Activated naive CD4-positive, alpha-beta T cell treated with anti-CD3 and anti-CD28 coated beads, Interleukin-2, amount 50 U/mL, for 16 hours (primary cell): Measurements from ENCODE around the gene COCH.

Source experiments
- DNase-seq: peaks from one replicate; pipeline ENCODE4 v3.0.0-alpha.2; 2020

COCH gene

GRCh38 chr14:30874120-30874998 is at the start of gene COCH:
TSS of gene COCH (plus strand) at chr14:30874559. CDS start at chr14:30874939, 380 bp downstream.
- DNase-seq = peak; percentile 34

DNA sequence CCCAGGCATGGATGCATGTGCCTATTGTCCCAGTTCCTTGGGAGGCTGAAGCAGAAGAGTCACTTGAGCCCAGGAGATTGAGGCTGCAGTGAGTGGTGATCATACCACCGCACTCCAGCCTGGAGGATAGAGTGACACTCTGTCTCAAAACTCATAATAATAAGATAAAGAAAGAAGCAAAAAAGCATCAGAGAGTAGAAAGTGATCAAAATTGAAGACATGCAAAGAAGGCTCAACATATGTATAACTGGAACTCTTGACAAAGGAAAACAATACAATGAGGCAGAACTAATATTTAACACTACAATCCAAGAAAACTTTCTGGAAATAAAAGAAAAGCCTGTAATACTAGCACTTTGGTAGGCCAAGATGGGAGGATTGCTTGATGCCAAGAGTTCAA is 48.3 kb upstream of the COCH start:
- no peak for DNase-seq

DNA sequence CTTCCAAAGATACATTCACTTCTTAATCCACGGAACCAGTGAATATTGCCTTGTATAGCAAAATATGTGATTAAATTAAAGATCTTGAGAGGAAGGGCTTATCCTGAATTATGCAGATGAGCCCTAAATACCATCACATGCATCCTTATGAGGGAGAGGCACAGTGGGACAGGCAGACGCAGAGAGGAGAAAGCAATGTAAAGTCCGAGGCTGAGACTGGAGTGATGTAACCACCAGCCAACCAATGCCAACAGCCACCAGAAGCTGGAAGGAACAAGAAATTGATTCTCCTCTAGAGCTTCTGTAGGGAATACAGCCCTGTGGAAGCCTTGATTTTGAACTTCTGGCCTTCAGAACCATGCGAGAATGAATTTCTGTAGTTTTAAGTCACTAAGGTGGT is 44.5 kb upstream of the COCH start:
- DNase-seq = no peak

- no peak for DNase-seq
Observed at GRCh38 chr14:30834353-30834752, 40.0 kb upstream of the COCH start.

- no peak for DNase-seq
Observed at GRCh38 chr14:30838351-30838750, 36.0 kb upstream of the COCH start.

GRCh38 chr14:30840086-30840779 is 34.1 kb upstream of the COCH start:
- DNase-seq = no peak

- no peak for DNase-seq
Observed at GRCh38 chr14:30842431-30842830, 31.9 kb upstream of the COCH start.

- no peak for DNase-seq
Observed at GRCh38 chr14:30848449-30849240, 25.7 kb upstream of the COCH start.

- no peak for DNase-seq
Observed at GRCh38 chr14:30849354-30849753, 25.0 kb upstream of the COCH start.

DNA sequence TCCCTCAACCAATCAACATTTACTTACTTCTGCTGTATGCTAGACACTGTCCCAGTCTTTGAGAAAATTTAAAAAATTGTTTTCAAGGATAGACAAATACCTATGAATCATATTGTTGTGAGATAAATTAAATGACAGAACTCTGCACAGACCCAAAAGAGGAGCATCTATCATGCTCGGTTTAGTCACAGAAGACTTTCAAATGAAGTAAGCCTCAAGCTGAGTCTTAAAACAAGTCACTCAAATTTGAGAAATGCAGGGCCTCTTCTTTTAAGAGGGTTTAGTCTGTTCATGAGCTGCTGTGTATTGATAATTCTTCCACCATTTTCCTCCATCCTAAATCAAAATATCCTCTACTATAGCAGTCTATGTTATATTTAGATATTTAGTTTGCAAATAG is 24.4 kb upstream of the COCH start:
- DNase-seq = no peak

DNA sequence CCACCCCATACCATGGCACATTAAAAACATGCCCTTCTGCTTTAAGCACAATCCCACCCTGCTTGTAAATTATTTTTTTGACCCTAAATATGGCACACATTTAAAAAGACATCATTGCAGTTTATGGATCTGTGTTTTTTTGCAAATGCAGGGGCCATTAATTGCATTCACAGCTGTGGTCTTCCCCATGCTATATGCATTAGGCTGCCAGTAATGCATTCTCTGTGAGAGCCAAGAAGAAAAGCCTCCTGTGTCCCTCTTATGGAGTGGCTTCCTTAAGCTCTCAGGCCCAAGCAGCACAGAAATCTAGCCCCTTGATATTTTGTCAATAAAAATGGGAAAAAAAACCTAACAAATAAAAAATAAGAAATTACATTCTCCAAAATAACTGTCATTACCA is 20.4 kb upstream of the COCH start:
- DNase-seq = no peak

DNA sequence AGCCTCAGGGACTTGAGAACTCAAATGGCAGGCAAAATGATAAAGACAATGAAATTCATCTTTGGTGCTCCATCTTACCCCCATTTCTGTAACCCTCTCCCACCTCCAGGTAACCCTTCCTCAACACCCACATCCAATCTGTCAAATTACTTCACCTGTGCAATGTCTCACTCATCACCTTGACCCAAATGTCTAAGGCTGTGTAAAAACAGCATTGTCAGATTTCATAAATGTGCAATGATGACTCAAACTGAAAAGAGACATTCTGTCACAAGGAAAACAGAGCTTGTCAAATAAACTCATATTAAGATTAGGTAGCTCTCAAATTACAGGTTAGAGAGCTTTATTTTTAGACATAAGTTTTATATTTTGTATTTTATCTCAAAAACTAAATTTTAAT is 19.9 kb upstream of the COCH start:
- DNase-seq = no peak

DNA sequence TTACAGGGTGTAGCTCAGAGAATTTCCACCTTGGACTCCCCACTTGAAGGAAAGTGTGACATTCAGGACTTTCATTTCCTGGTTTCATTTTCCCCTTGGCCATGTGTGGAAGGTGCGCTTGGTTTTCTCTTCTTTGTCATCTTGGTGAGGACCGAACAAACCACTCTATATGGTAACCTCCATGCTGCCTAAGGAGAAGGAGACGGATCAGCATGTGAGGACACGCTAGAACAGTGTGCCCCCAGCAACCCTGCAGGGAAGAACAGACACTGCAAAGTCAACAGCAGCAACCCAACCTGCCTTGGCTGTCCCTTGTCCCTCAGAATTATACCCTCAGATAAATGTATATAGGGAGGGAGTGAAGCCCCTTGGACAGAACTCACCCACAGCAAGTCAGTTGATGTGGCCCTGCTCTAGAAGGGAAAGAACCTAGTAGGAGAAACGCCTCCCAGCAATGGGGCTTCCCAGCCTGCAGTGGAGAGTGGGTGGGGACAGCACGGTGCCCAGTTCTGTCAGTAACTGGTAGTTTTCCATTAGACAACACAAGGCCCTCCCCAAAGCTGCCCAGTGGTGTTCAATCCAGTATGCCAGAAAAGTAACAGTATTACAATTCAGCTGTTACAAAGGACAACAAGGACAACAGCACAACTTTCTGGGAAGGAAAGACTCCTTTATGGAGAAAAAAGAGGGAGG is 18.9 kb upstream of the COCH start:
- no peak for DNase-seq

GRCh38 chr14:30861200-30861599 is 13.2 kb upstream of the COCH start:
- no peak for DNase-seq

GRCh38 chr14:30864934-30865333 is 9.4 kb upstream of the COCH start:
- no peak for DNase-seq

GRCh38 chr14:30868736-30869135 is 5.6 kb upstream of the COCH start:
- no peak for DNase-seq

- DNase-seq = no peak
Observed at GRCh38 chr14:30869551-30870155, 4.7 kb upstream of the COCH start.

DNA sequence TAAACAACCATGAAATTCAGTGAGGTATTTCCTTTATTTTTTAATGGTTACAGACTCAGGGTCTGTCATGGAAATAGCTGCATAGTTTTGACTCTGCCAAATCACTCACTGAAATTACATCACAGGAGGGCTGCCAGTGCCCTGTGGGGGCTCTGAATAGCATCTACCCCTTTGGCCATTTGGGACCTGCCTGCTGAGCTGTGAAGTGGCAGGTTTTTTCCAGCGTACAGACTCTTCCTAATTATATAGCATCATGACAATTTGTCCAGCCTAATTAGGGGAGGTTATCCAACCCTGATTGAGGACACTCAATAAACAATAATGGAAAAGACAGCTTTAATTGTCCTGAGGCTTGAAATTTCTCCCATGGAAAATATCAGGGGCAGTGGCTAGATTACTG is 1.8 kb upstream of the COCH start:
- no peak for DNase-seq

GRCh38 chr14:30873308-30874119 is 845 bp upstream of the COCH start:
- DNase-seq = no peak

DNA sequence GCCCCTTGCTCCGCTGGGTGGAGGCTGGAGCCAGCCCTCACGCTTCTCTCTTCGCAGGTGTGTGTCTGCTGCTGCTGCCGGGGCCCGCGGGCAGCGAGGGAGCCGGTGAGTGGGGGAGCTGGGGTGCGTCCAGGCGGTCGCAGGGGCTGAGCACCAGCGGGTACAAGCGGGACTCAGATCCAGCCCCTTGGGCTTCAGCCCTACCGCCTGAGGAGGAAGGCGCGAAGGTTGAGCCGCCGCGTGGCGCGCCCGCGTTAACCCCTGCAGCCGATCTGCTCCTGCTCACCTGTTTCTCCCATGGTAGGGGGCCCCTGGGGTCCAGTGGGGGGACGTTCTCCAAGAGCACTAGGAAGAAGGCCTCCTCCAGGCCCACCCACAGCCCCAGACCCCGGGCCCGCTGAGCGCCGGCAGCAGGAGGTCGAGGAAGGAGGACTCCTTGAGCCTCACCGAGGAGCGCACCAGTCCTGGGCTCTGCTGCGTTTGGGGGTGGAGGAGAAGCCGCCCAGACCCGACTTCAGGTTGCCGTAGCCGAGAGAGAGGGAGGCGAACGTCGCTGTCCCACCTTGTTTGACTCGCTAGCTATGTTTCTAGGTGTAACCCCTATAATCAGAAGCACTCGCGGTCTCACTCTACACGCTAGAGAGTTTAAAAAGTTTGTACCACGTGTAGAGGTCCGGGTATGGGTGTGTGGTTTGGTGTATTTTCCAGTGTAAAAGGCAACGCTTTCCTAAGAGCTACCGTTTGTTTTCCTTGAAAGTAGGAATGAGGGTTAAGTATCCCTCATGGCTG is 834 bp downstream of the COCH start:
- peak; percentile 12 for DNase-seq

DNA sequence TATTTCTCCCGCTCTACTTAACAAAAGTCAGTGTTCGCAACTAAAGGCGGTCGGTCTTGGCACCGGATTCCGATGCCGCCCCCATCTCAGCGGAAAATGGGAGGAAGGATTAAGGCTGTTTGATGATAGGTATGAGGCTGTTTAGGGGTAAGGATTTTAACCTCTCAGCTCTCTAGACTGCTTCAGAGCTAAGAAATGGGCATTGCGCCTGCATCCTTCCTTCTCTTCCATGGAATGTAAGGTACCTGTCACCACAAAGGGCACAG is 1.4 kb downstream of the COCH start:
- DNase-seq = no peak
